ENCODE data around the gene COA1.

GRCh38 chr7:43632746-43633145 is 96.6 kb downstream of the COA1 start:
- TF ChIP-seq EZH2 (IDR thresholded peaks at IDR 0.05; ENCODE audit: borderline replicate concordance, low read length) (no peak), CTCF (conservative IDR thresholded peaks at IDR 0.05 in 1 of 2, IDR thresholded peaks at IDR 0.05 in 1 of 2; ENCODE audit: extremely low read depth in 1 of 2, insufficient read depth in 1 of 2, low read depth in 1 of 2, low read length in 2 of 2) (no peak)

Measured in mammary epithelial cell (primary cell).